ENCODE results near the gene DCPS. TPM values are rescaled to one million over a fixed set of nuclear protein-coding genes. Genes with fewer than 3 reads are reported as not detected.
"Not testable (repeated sequence)": the region's sequence is repeated elsewhere in the genome, so short reads cannot be mapped to it uniquely, and the experiment has no call there.

DCPS gene, protein sequence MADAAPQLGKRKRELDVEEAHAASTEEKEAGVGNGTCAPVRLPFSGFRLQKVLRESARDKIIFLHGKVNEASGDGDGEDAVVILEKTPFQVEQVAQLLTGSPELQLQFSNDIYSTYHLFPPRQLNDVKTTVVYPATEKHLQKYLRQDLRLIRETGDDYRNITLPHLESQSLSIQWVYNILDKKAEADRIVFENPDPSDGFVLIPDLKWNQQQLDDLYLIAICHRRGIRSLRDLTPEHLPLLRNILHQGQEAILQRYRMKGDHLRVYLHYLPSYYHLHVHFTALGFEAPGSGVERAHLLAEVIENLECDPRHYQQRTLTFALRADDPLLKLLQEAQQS
- total RNA-seq = 4.4 and 10.5 TPM in 2 replicates

DNA sequence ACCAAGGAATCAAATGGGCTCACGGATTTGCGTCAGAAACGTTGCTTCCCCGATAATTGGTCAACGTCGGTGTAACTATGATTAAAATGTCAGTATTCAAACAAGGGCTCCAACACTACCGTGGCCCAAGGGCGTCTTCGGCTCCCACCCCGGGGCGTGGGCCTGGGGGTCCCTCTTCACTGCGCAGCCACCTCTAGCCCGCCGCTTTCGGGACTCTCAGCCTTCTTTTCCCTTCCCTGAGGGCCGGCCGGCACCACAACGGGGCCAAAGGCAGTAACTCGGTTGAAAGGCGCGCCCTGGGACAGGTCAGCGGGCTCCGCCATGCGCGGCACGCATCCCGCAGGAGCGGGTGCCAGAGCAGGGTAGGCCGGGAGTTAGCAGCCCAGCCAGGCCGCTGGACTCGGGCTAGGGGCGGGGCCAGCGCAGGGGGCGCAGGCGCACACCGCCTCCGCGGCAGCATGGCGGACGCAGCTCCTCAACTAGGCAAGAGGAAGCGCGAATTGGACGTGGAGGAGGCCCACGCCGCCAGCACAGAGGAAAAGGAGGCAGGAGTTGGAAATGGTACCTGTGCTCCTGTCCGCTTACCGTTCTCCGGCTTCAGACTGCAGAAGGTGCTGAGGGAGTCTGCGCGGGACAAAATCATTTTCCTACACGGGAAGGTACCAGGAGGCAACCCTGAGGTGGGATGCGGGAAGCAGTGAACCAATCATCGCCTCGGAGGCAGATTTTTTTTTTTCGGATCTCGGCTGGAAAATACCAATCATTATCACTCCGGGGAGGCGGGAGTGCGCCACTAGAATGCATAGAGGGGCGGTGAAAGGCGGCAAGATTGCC lies at the start of gene DCPS:
Gene DCPS (plus strand): TSS at position 438 of the 834 bp plus-strand sequence. CDS start 21 bp downstream, at position 459.
- peak; percentile 93 to 94 for DNase-seq (ENCODE audit: low read depth in 2 of 2)

DNA sequence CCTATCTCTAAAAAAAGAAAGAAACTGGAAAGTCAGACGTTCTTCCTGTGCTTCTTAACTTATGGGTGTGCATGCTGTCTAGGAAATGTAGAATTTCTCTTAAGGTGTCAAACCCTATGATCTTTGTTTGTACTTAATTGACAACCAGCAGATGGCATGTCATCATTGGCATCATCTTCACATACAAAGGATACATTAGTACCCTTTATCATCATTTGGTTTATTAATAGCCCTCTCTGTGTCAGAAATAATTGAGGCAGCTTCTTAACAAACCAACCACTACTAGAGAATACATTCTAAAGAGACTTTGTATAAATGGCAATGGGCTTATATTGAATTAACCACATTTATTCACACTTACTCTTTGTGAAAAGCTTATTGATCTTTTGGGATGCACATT lies 49.0 kb upstream of the DCPS start:
- no peak for DNase-seq (ENCODE audit: low read depth in 2 of 2)

DNA sequence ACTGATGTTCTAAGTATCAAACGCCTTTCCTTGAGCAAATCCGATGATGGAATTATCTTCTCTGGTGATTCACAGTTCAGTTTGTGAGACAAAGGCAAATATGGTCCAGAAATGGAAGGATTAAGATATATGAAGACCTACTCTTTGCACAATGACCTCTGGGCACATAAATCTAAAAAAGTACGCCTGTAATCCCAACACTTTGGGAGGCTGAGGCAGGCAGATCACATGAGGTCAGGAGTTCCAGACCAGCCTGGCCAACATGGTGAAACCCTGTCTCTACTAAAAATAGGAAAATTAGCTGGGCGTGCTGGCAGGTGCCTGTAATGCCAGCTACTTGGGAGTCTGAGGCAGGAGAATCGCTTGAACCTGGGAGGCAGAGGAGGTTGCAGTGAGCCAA lies 48.4 kb upstream of the DCPS start:
- DNase-seq (ENCODE audit: low read depth in 2 of 2) = not testable (repeated sequence)

DNA sequence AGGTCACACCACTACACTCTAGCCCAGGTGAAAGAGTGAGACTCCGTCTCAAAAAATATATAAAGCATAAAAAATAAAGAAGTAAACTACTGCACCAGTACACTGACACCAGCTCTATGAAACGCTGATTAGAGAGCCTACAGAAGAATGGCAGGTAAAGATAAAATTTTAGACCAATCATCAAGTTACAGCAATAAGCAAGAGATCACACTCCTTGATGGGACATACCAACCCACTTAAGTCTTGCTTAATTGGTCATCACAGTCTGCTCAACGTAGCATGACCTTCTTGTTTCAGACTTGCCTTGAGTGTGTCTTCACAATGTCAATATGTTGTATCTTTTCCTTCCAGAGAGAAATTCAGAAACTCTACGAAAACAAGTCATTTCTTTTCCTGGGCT lies 47.6 kb upstream of the DCPS start:
- DNase-seq (ENCODE audit: low read depth in 2 of 2) = no peak

DNA sequence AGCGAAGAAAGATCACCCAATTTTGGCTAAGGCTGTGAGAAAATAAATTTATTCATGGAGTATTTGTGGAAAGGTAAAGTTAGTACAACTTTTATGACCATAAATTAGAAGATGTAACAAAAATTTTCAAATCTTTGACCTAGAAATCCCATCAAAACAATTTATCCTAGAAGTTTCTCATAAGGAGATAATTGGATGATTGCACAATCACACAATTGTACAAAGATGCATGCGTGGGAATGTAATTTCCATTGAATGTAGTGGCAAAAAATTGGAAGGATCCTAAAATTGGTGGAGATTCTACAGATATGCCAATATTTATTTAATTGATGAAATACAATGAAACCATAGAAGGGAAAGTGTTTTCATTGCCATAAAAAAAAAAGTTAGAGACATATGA lies 46.7 kb upstream of the DCPS start:
- no peak for DNase-seq (ENCODE audit: low read depth in 2 of 2)

DNA sequence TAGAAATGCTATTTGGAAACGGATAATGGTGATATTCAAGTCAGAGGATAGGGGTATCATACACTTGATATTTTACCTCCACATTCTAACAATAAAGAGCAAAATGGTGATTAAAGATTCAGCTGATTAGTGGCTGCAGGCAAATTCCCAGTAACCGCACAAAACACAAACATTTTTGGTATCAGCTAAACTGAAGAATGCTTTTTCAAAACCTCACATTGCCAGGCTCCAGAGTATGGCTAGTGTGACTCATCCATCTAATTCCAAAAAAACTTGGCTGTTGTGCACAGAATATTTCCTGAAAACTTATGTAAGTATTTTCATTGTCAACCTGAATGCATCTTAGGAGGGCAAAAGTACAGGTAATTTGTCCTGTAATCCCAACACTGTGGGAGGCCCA lies 46.1 kb upstream of the DCPS start:
- DNase-seq (ENCODE audit: low read depth in 2 of 2) = peak in 1 of 2 donors; percentile 14

DNA sequence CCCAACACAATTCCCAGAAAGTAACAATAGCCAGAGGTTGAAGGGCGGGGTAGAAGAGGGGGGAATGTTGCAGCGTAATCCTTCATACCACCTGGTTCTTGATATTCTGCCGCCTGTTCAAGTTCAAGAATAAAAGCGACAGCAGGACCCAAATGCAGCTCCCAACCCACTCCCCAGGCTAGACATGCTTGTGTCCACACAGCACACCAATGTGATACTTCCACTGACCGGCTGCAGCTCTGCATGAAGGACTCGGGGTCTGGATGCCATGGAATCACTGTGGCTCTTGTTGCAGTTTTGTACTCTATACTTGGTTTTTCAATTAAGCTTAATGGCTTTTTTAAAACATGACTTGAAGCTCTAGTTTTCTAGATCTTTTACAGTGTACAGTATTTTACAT lies 41.6 kb upstream of the DCPS start:
- DNase-seq (ENCODE audit: low read depth in 2 of 2) = no peak

DNA sequence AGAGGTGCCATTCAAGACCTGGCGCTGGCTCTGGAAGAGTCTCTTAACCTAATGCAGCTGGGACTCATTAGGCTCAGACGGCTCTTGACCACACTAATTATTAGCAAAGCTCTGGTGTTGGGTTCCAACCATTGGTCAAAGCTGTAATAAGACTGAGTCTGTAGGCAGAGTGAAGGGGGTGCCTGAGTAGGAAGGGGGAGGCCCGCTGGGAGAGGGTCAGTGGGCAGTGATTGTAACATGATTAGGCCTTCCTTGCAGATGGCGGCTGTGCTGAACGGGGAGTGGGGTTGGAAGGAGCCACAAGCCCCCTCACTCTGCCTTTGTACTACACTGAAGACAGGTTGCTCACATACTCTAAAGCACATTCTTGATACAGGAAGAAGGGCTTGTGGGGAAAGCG lies 40.4 kb upstream of the DCPS start:
- no peak for DNase-seq (ENCODE audit: low read depth in 2 of 2)

DNA sequence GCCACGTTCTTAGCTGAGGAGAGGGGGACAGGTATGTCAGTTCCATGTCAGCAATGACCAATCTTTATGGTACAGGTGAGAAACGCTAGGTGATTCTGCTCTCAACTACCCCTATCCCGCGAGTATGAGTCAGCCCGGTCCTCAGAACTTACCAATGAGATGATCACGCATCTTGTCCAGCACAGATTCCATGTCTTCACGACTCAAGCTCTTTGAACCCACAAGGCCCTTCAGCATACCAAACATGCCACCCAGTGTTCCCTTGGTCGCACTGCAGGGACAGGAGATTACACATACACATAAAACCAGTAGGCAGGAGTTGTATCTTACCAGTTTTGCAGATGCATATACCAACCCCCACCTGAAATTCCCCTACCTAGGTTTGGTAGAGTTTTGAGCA lies 38.0 kb upstream of the DCPS start:
- DNase-seq (ENCODE audit: low read depth in 2 of 2) = peak; percentile 29 to 35

DNA sequence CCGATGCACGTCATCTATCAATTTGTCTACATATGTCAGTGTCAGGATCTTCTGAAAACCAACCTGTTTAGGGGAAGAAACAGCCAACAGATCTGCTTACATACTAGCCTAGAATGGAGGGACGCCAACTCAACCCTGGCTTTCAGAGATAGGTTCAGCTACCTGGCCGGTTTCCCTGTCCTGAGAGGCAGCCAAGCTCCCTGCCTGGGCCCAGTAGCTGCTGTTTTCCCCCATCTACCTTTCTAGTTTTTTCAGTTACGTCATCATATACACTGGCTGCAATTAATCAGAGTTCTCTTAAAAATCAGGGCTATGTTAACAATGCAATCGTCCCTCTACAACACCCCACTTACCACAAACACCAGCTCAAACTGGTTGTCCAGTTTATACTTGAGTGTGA lies 36.2 kb upstream of the DCPS start:
- no peak for DNase-seq (ENCODE audit: low read depth in 2 of 2)

DNA sequence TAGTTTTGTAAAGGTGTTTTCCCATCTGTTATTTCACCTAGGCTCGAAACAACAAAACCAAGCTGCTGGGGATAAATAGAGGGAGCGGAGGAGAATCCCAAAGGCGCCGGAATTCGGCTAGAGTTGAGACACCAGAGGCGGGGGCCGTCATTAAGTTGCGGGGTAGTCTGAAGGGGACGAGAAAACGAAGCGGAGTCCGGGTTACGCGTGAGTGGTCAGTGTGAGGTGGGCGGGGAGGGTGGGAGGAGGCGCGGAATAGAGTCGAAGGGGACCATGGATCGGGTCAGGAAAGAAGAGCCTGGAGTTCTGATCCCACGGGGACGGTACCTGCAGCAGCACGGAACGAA lies 35.5 kb upstream of the DCPS start:
- DNase-seq (ENCODE audit: low read depth in 2 of 2) = no peak

DNA sequence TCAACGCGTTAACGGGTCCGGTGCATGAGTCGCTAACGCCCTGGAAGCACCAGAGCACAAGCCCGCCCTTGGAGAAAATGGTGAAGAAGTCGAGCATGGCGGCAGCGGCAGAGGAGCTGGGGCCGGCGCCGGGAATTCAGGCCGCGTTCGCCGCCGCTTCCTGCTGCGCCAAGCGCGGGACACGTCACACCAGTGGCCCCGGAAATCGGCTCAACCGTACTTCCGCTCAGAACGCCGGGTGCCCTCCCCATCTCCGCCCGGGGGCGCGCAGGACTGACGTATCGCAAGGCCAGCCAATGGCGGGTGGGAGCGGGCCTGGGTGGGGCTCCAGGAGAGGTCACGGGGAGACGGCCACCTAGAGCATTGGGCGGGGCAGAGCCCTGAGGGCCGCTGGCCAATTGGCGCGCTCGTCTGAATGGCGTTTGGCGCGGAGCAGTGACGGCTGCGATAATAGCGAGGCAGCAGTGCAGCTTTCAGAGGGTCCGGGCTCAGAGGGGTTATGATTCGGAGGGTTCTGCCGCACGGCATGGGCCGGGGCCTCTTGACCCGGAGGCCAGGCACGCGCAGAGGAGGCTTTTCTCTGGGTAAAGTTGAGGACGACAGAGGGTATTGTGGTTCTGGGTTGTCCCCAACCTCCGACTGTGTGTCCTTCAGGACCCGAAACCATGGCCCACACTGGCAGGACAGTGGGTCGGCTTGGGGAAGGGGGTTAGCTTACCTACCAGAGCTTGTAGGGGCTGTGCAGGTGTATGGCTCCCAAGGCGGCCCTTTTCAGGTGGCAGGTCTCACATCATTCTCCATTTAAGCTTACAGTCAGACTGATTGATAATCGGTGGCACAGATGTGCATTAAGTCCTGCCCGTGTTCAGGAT lies 34.9 kb upstream of the DCPS start, which contains the start of the genes FOXRED1 and SRPRA:
Gene FOXRED1 (plus strand): TSS at position 447 of the 872 bp plus-strand sequence. CDS start 53 bp downstream, at position 500.
Gene SRPRA (minus strand): TSS at position 188 of the 872 bp plus-strand sequence. CDS start 91 bp downstream, at position 97.
- peak; percentile 99 for DNase-seq (ENCODE audit: low read depth in 2 of 2)

DNA sequence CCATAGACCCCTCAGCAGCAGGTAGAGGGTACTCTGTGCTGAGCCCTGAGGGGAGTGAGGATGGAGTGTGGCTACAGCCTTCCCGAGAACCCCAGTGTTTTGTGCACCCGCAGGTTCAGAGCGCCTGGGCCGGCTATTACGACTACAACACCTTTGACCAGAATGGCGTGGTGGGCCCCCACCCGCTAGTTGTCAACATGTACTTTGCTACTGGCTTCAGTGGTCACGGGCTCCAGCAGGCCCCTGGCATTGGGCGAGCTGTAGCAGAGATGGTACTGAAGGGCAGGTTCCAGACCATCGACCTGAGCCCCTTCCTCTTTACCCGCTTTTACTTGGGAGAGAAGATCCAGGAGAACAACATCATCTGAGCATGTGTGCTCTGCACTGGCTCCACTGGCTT lies 26.5 kb upstream of the DCPS start:
- DNase-seq (ENCODE audit: low read depth in 2 of 2) = no peak

DNA sequence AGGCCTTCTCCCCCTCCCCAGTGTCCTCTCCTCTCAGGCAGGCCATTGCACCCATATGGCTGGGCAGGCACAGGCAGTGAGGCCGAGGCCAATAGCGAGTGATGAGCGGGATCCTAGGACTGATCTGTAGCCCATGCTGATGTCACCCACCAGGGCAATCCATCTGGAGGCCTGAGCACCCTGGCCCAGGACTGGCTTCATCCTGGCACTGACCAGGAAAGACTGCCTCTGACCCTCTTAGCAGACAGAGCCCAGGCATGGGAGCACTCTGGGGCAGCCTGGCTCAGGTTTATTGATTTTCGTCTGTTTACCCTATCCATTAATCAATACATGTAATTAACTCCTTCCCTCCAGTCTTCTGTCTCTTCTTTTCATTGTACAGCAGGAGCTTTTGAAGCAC lies 26.1 kb upstream of the DCPS start:
- no peak for DNase-seq (ENCODE audit: low read depth in 2 of 2)

DNA sequence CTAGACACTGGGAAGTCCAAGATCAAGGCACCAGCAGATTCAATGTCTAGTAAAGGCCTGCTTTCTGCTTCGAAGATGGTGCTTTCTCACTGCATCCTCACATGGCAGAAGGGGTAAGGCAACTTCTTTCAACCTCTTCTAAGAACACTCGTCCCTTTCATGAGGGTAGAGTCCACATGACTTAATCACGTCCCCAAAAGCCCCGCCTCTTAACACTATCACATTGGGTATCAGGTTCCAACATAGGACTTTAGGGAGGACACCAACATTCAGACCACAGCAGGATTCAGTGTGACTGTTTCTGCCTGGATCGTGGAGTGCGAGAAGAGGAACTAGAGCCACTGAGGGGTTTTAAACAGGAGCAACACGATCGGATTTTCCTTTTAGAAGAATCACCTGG lies 24.7 kb upstream of the DCPS start:
- no peak for DNase-seq (ENCODE audit: low read depth in 2 of 2)

DNA sequence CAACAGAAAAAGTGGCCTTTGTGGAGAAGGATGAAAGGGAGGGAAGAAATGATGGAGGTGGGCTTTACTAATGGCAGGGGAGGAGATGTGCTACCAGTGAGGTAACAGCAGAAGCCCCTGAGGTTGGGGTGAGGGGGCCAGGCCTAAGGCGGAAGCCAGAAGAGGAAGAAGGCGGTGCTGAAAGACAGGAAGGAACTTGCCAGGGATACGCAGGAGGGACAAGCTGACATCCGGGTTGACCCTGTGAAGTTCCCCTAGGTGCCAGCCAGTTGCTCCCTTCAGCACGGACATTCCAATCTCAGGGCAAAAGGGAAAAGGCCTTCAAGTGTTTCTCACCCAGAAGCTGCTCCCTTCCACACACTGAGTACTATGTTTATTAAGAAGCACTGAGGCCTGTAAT lies 23.3 kb upstream of the DCPS start:
- DNase-seq (ENCODE audit: low read depth in 2 of 2) = no peak

DNA sequence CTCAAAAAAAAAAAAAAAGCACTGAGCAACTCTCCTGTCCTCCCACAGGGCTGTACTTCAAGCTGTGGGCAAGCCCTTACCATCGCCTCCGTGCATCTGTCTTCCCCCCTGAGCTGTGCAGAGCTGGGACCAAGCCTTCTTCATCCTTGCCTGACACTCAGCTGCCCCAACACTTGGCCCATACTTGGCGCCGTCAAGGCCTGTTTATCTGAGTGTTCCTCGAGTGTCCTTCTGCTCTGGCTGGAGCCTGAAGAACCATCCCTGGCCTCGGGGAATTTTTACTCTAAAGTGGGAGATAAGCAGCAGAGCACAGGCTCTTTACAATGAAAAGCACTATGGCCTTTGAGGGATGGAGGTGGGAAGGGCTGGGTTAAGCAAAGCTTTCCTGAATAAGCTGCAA lies 22.6 kb upstream of the DCPS start:
- DNase-seq (ENCODE audit: low read depth in 2 of 2) = no peak

DNA sequence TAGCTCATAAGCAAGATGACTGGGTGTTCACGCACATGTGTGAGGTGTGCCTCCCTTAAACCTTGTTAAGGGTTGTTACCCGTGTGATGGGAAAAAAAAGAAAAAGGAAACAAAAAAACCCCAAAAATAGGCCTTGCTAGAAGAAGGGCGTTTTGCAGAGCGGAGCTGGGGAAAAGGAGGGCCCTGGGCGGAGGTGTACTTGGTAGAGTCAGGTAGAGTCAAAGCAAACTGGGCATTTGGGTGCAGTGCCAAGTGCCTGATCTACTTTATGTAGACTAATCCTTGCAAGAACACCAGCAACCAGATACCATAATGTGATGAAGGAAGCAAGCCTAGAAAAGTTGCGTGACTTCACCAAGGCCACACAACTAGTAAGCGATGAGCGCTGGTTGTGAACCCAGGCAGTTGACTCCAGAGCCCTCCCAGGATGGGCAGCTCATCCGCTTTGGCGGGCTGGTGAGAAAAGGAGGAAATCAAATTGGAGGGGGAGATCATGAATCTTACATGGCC lies 22.1 kb upstream of the DCPS start:
- DNase-seq (ENCODE audit: low read depth in 2 of 2) = no peak

DNA sequence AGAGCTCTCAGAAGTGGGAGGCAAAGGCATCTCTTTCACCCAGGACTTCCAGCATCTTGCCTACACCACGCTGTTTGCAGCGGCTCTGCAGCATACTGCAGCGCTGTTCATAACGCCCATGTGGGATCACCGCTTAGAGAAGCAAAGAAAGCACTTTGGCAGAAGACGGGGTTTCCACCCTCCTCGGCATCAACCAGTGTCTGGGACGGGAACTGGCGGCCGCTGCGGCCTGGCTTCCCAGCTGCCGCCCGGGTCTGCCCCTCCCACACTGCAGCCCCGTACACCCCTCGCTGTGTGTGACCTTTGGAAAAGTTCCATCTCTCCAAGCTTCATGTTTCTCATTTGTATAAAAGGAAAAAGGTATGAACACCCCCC lies 21.5 kb upstream of the DCPS start:
- DNase-seq (ENCODE audit: low read depth in 2 of 2) = peak; percentile 27 to 35

DNA sequence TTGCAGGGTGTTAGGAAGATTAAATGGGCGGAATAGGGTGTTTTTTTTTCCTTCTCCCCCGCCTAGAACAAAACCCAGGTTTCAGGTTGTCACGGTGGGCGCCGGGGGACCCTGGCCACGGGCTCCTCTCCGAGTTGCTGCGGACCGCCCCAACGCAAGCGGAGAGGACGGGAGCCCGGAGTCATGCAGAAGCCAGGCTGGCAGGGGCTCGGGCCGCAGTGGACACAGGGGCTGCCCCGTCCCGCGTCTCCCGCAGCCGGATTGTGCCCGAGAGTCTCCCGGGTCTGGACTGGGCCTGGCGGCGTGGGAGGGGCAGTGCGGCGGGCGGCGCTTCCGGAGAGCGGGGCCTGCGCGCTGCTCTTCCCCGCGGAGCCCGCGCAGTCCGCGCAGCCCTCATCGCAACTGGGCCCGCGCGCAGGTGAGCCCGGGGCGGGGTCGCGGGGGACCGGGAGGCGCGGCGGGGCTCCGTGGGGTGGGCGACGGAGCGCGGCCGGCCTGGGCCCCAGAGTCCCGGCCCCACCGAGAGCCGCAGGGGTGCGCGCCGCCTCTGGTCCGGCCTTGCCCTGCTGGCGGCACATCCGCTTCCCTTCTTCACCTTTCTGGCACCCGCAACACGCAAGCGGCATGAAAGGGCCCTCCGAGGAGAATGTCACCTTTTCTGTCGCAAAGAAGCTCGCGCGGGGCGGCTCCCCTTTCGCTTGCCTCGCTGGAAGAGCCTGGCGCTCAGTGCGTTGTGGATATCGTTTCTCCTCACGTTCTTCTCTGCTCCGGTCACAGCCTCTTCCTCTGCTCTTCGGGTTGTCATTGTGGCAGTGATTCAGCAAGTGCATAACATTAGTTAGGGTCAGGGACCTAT lies 20.9 kb upstream of the DCPS start, which contains the start of gene TIRAP:
Gene TIRAP (plus strand): TSS at position 358 of the 856 bp plus-strand sequence. CDS start 7,802 bp downstream, outside the sequence.
- DNase-seq (ENCODE audit: low read depth in 2 of 2) = peak; percentile 43 to 68
